K562 (cell line): ENCODE results near the gene GPR162. TPM values are rescaled to one million over a fixed set of nuclear protein-coding genes. Genes with fewer than 3 reads are reported as not detected.

Source experiments
- ATAC-seq: fragments of 200-7000 bp; cut with Tn5 transposase; 3 replicates; pipeline ENCODE4 v1.9.1; 2020; ENCODE audit warnings: moderate library complexity
- BruUV-seq: library from RNA; stranded (reverse); fragments of 400-500 nt; replicated peaks from 2 replicates; lab custom pipeline; 2021; lab: Mats Ljungman, UMichigan
- CTCF ChIA-PET: fragments of 300-600 bp; formaldehyde crosslinking; extraction: SDS; loops from one replicate; lab custom pipeline; 2021; ENCODE audit warnings: low intra/inter-chr PET ratio; lab: Yijun Ruan, JAX
- POLR2A ChIA-PET: fragments of 300-600, 350-650 bp; sonication (Branson Sonifier 250); formaldehyde crosslinking; extraction: SDS; loops from one replicate; lab custom pipeline; 2021; ENCODE audit warnings: antibody characterized with exemption, inconsistent platforms; lab: Yijun Ruan, JAX
- DNase-seq, 4 experiments: peaks; one replicate each; pipeline versions ENCODE4 v3.0.0 to v3.0.0-alpha.2; 2011 to 2018; ENCODE audit warnings: low spot score in 3 of 4, mixed read lengths in 3 of 4; ENCODE audit errors: extremely low read depth in 1 of 4
- FAIRE-seq: peaks from 2 replicates; lab custom pipeline; 2011; peaks lifted over from hg19 to GRCh38; lab: Jason Lieb, UNC
- H2AFZ ChIP-seq: 2 replicates; pipeline ENCODE4 v1.6.0; 2011; ENCODE audit warnings: low read depth, low read length, control low read depth, inconsistent platforms
- H3K27ac ChIP-seq: fragments of 200-600 bp; 3 replicates; pipeline ENCODE4 v1.8.0; 2011; ENCODE audit warnings: low read depth, mild to moderate bottlenecking, control low read depth, inconsistent platforms, low read length, moderate library complexity, mixed read lengths; ENCODE audit errors: extremely low read depth
- H3K27me3 ChIP-seq, 2 experiments: fragments of 300-600 bp in 1 of 2; 2 replicates in 1 of 2; 3 replicates in 1 of 2; pipeline versions ENCODE4 v1.6.0 to v1.8.0; 2011; ENCODE audit warnings: inconsistent platforms in 2 of 2, low read length in 2 of 2, mild to moderate bottlenecking in 1 of 2, mixed read lengths in 1 of 2, moderate library complexity in 1 of 2; ENCODE audit not compliant: control insufficient read depth in 2 of 2, insufficient read depth in 2 of 2
- H3K36me3 ChIP-seq: fragments of 300-600 bp; 3 replicates; pipeline ENCODE4 v1.8.0; 2011; ENCODE audit warnings: mild to moderate bottlenecking, low read length, inconsistent platforms; ENCODE audit not compliant: control insufficient read depth, insufficient read depth
- H3K4me1 ChIP-seq, 2 experiments: fragments of 200-600 bp in 1 of 2; replicated peaks in 1 of 2; 2 replicates in 1 of 2; 3 replicates in 1 of 2; pipeline versions ENCODE4 v1.5.1 to v1.8.0; 2011; ENCODE audit warnings: inconsistent platforms in 2 of 2, low read length in 2 of 2, mild to moderate bottlenecking in 1 of 2, mixed read lengths in 1 of 2, moderate library complexity in 1 of 2; ENCODE audit not compliant: control insufficient read depth in 2 of 2, insufficient read depth in 2 of 2
- H3K4me2 ChIP-seq: 2 replicates; pipeline ENCODE4 v1.6.1; 2011; ENCODE audit warnings: low read length, control low read depth, inconsistent platforms, mixed read lengths; ENCODE audit not compliant: insufficient read depth
- H3K4me3 ChIP-seq: fragments of 200-600 bp; sonication (generic), shearing (Covaris generic); 2 replicates; pipeline ENCODE4 v1.5.1; 2016; ENCODE audit warnings: control low read depth, inconsistent platforms
- H3K79me2 ChIP-seq: fragments of 200-600 bp; 3 replicates; pipeline ENCODE4 v1.8.0; 2011; ENCODE audit warnings: low read length, inconsistent platforms; ENCODE audit not compliant: control insufficient read depth, insufficient read depth
- H3K9ac ChIP-seq, 2 experiments: 2 replicates each; pipeline versions ENCODE4 v1.6.0 to v1.6.1; 2011; ENCODE audit warnings: low read depth in 2 of 2, low read length in 2 of 2, control low read depth in 1 of 2, inconsistent platforms in 1 of 2, mild to moderate bottlenecking in 1 of 2, mixed read lengths in 1 of 2; ENCODE audit not compliant: insufficient read depth in 1 of 2
- H3K9me1 ChIP-seq: one replicate; pipeline ENCODE4 v1.6.0; 2011; ENCODE audit warnings: inconsistent platforms, mild to moderate bottlenecking, low read length, moderate library complexity; ENCODE audit not compliant: control insufficient read depth, insufficient read depth
- H3K9me3 ChIP-seq: replicated peaks from 2 replicates; pipeline ENCODE4 v1.5.1; 2011; ENCODE audit warnings: low read depth, low read length, inconsistent platforms; ENCODE audit not compliant: control insufficient read depth, insufficient read depth
- H4K20me1 ChIP-seq: replicated peaks from 2 replicates; pipeline ENCODE4 v1.6.1; 2011; ENCODE audit warnings: low read length, inconsistent platforms, mixed read lengths; ENCODE audit not compliant: control insufficient read depth, insufficient read depth
- FOSL1 ChIP-seq: fragments of 200-800 bp; sonication (Bioruptor generic); conservative IDR thresholded peaks from 2 replicates; pipeline ENCODE4 v1.6.1; 2016; ENCODE audit warnings: missing genetic modification characterization, missing compliant biosample characterization
- FOXJ2 ChIP-seq: fragments of 200-800 bp; sonication (Bioruptor generic); IDR thresholded peaks from 2 replicates; pipeline ENCODE4 v1.6.1; 2016; ENCODE audit warnings: missing genetic modification characterization, missing compliant biosample characterization
- FOXK1 ChIP-seq: sonication (generic); formaldehyde crosslinking; IDR thresholded peaks from 2 replicates; pipeline ENCODE4 v1.8.0; 2022; ENCODE audit warnings: missing genetic modification reagents, mild to moderate bottlenecking, borderline replicate concordance
- KDM1A ChIP-seq, 2 experiments: fragments of 450-650 bp; IDR thresholded peaks; 2 replicates each; pipeline ENCODE4 v1.6.1; 2016; ENCODE audit warnings: mild to moderate bottlenecking in 2 of 2
- MAFF ChIP-seq: IDR thresholded peaks from 2 replicates; pipeline ENCODE4 v1.6.1; 2012; ENCODE audit warnings: low read length, improper control_type of control experiment
- NFIX ChIP-seq: fragments of 250-450 bp; sonication (Bioruptor Pico); IDR thresholded peaks from 2 replicates; pipeline ENCODE4 v1.4.0; 2020; ENCODE audit warnings: low read depth, mild to moderate bottlenecking, moderate library complexity
- ZBTB8A ChIP-seq: fragments of 450-650 bp; IDR thresholded peaks from 2 replicates; pipeline ENCODE4 v1.6.1; 2018; ENCODE audit warnings: mild to moderate bottlenecking, moderate library complexity; ENCODE audit not compliant: partially characterized antibody
- ZNF274 ChIP-seq: IDR thresholded peaks from 2 replicates; pipeline ENCODE4 v1.6.1; 2011; ENCODE audit warnings: low read depth, mild to moderate bottlenecking, low read length, moderate library complexity, borderline replicate concordance
- WGBS: fragments of 100-300 bp; shearing (Covaris generic); methylation state at CpG from one replicate; pipeline ENCODE4 v1.1.6; 2016; ENCODE audit warnings: low coverage, mixed read lengths; ENCODE audit not compliant: insufficient coverage; ENCODE audit errors: missing lambda C conversion rate; 5-methylcytosine and 5-hydroxymethylcytosine counted together
- in situ Hi-C: fragments of 300-500 bp; cut with MboI; formaldehyde crosslinking; loops from 4 replicates; pipeline ENCODE4 v1.15.0; 2018; ENCODE audit warnings: inconsistent platforms, mixed read lengths
- intact Hi-C: fragments of 100-400 bp; cut with micrococcal nuclease; formaldehyde crosslinking; loops from 2 replicates; pipeline ENCODE4 v1.14.2; 2022
- polyA plus RNA-seq, 8 experiments: library from polyadenylated mRNA; depleted of rRNA in 4 of 8; stranded (reverse) in 5 of 8; unstranded in 3 of 8; fragments of >200 nt; fragmentation: Nextera tagmentation in 2 of 8; fragmentation: Illumina TruSeq in 1 of 8; extraction: Ambion mirVana in 2 of 8; extraction: Trizol in 1 of 8; gene quantifications; 2 replicates each; pipeline versions ENCODE4 v1.2.1 to v1.2.3, GENCODE V29; 2011 to 2014; ENCODE audit warnings: inconsistent platforms in 1 of 8, missing spikeins in 1 of 8
- total RNA-seq, 7 experiments: library from RNA; depleted of rRNA in 6 of 7; stranded (reverse); fragments of >200 nt in 6 of 7; fragmentation: Illumina TruSeq in 2 of 7; extraction: Trizol in 2 of 7; gene quantifications; 2 replicates each; pipeline versions ENCODE4 v1.2.1 to v1.2.3, GENCODE V29; 2011 to 2021; ENCODE audit warnings: low replicate concordance in 1 of 7

GPR162 gene
- total and polyA plus RNA-seq, 9 of the 15 experiments (the other 6 are each of a cell fraction or from before 2014, with no cell fraction given): 0.65 to 1.8 (median 1.1) TPM; not detected in 2

DNA sequence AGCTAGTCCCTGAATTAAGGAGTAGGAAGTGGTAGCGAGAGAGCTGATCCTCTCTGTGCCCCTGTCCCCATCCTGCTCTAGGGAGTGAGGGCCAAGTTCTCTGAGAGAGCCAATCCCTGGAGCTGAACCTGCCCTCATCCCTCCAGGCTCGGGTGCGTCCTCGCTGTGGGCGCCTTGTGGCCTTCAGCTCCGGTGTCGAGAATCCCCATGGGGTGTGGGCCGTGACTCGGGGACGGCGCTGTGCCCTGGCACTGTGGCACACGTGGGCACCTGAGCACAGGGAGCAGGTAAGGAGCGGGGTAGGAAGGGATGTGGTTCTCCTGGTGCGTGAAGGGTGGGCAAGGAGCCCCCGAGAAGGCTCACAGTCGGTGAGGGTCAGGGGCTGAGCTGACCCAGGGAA is 17.2 kb downstream of the GPR162 start:
- Histone ChIP-seq H3K9me3 (no peaks in the 10 kb centered on the region), H3K27ac (no peak overlapping the region), H4K20me1 (no peaks in the 10 kb centered on the region; the same call in 1 of the 2 replicates), H3K9me1 (no peaks in the 10 kb centered on the region)
- ChIA-PET POLR2A (interaction anchor here (0.7 to 4.7 kb wide), 5 partner anchors 8 to 225 kb away, joined by 3 to 39 read pairs (median 8); partner anchors contain the start of genes CDCA3, TPI1 and USP5), CTCF (no interaction called here)
- in situ Hi-C loops: no loop called here
- DNase-seq: no peak
- intact Hi-C loops: no loop called here
- TF ChIP-seq ZBTB8A: no peak
- TF ChIP-seq NFIX: no peak
- TF ChIP-seq FOSL1 (tag): no peak
- no peak for TF ChIP-seq ZNF274
- no peak for TF ChIP-seq MAFF
- no peak for TF ChIP-seq FOXJ2 (tag)
- no peak for TF ChIP-seq FOXK1 (CRISPR knock-in tag)
- TF ChIP-seq KDM1A (IDR thresholded peaks at IDR 0.05): no peak
- TF ChIP-seq, all 486 proteins: peak for 0
- ATAC-seq (no peak), FAIRE-seq (no peak)
- WGBS: 87% methylated on average over 14 of the region's 16 CpGs
- Histone ChIP-seq H3K4me2 (no peak overlapping the region), H3K9ac (no peak overlapping the region), H3K4me1 (peaks cover 10 to 46% of the 10 kb centered on the region in 2 experiments; a peak in 4 of 5 replicates), H3K4me3 (no peak overlapping the region), H3K36me3 (peaks cover 54% of the 10 kb centered on the region; the same call in 2 of the 3 replicates), H2AFZ (no peak overlapping the region), H3K27me3 (no peaks in the 10 kb centered on the region), H3K79me2 (no peaks in the 10 kb centered on the region)
- BruUV-seq: no TSS peak
